HG03095 (cell line): Measurements from ENCODE around the gene GNPDA1.

ENCODE experiments used
- ATAC-seq: cut with Tn5 transposase; IDR thresholded peaks from one replicate; pipeline ENCODE4 v1.9.1; 2021; ENCODE audit warnings: moderate library complexity; ENCODE audit not compliant: unreplicated experiment

Gene GNPDA1

GRCh38 chr5:141995656-141996055 lies 17.2 kb downstream of the GNPDA1 start:
- ATAC-seq: no peak

GRCh38 chr5:141994511-141995136 lies 18.2 kb downstream of the GNPDA1 start:
- ATAC-seq: no peak

GRCh38 chr5:141992349-141992963 lies 20.4 kb downstream of the GNPDA1 start:
- ATAC-seq: no peak

GRCh38 chr5:141989720-141990119 lies 23.1 kb downstream of the GNPDA1 start:
- ATAC-seq: no peak

GRCh38 chr5:141986072-141986471 lies 26.8 kb downstream of the GNPDA1 start:
- no peak for ATAC-seq

- ATAC-seq: no peak
Measured at GRCh38 chr5:141982626-141983025, 30.2 kb downstream of the GNPDA1 start.

GRCh38 chr5:141978389-141978788 lies 34.4 kb downstream of the GNPDA1 start:
- no peak for ATAC-seq

- no peak for ATAC-seq
Measured at GRCh38 chr5:141976176-141976575, 36.7 kb downstream of the GNPDA1 start.

GRCh38 chr5:141973871-141974595 lies 38.8 kb downstream of the GNPDA1 start:
- ATAC-seq: no peak

GRCh38 chr5:141969783-141970771 lies 42.8 kb downstream of the GNPDA1 start:
- ATAC-seq: peak; percentile 49

GRCh38 chr5:141968914-141969608 lies 43.8 kb downstream of the GNPDA1 start, which contains the start of gene RNF14:
TSS of gene RNF14 (plus strand) at chr5:141969105. CDS start at chr5:141973589, 4,484 bp downstream.
- peak; percentile 89 for ATAC-seq

GRCh38 chr5:141966963-141967333 lies 45.9 kb downstream of the GNPDA1 start:
- ATAC-seq: no peak

- ATAC-seq: no peak
Measured at GRCh38 chr5:141966275-141966962, 46.4 kb downstream of the GNPDA1 start.

GRCh38 chr5:141965071-141965470 lies 47.8 kb downstream of the GNPDA1 start:
- ATAC-seq: no peak

- no peak for ATAC-seq
Measured at GRCh38 chr5:141963701-141964100, 49.1 kb downstream of the GNPDA1 start.

- no peak for ATAC-seq
Measured at GRCh38 chr5:141961466-141961865, 51.4 kb downstream of the GNPDA1 start.

- peak; percentile 90 for ATAC-seq
Measured at GRCh38 chr5:141960449-141961323, 52.1 kb downstream of the GNPDA1 start.

- ATAC-seq: no peak
Measured at GRCh38 chr5:141960018-141960417, 52.8 kb downstream of the GNPDA1 start.
